GM18498 (cell line): ENCODE measurements around the gene SPIRE2.

Experiments used
- ATAC-seq: cut with Tn5 transposase; IDR thresholded peaks from one replicate; pipeline ENCODE4 v1.9.1; 2021; ENCODE audit warnings: mild to moderate bottlenecking, moderate library complexity; ENCODE audit not compliant: unreplicated experiment

Gene SPIRE2

GRCh38 chr16:89893642-89894548 is 65.6 kb downstream of the SPIRE2 start:
- ATAC-seq = no peak

- ATAC-seq = no peak
These were observed 67.4 kb downstream of the SPIRE2 start for GRCh38 chr16:89895482-89896250.

- no peak for ATAC-seq
These were observed 68.9 kb downstream of the SPIRE2 start for GRCh38 chr16:89897204-89897603.

GRCh38 chr16:89898201-89898967 is 70.1 kb downstream of the SPIRE2 start:
- ATAC-seq = no peak

- ATAC-seq = no peak
These were observed 71.7 kb downstream of the SPIRE2 start for GRCh38 chr16:89899879-89900481.

GRCh38 chr16:89900885-89901284 is 72.6 kb downstream of the SPIRE2 start:
- ATAC-seq = no peak

- no peak for ATAC-seq
These were observed 74.7 kb downstream of the SPIRE2 start for GRCh38 chr16:89902980-89903379.

GRCh38 chr16:89903908-89904515 is 75.7 kb downstream of the SPIRE2 start:
- ATAC-seq = no peak

GRCh38 chr16:89904606-89905510 is 76.6 kb downstream of the SPIRE2 start:
- no peak for ATAC-seq

- no peak for ATAC-seq
These were observed 77.3 kb downstream of the SPIRE2 start for GRCh38 chr16:89905511-89906139.

- no peak for ATAC-seq
These were observed 78.1 kb downstream of the SPIRE2 start for GRCh38 chr16:89906140-89907025.

GRCh38 chr16:89907055-89907814 is 79.0 kb downstream of the SPIRE2 start:
- ATAC-seq = no peak

- ATAC-seq = no peak
These were observed 80.0 kb downstream of the SPIRE2 start for GRCh38 chr16:89908236-89908635.

GRCh38 chr16:89909777-89910716 is 81.8 kb downstream of the SPIRE2 start:
- ATAC-seq = peak; percentile 52

GRCh38 chr16:89910717-89911354 is 82.6 kb downstream of the SPIRE2 start:
- no peak for ATAC-seq

GRCh38 chr16:89911375-89911774 is 83.1 kb downstream of the SPIRE2 start:
- ATAC-seq = no peak
